Fibroblast of skin of right biceps (primary cell): ENCODE results near the gene NINJ2.
"Not testable (repeated sequence)": the region's sequence is repeated elsewhere in the genome, so short reads cannot be mapped to it uniquely, and the experiment has no call there.

Experiments used
- DNase-seq: peaks from one replicate; pipeline ENCODE4 v3.0.0-alpha.2; 2013

Gene NINJ2

GRCh38 chr12:669576-669945, 6.3 kb upstream of the NINJ2 start:
- DNase-seq = no peak

GRCh38 chr12:668090-668481, 4.8 kb upstream of the NINJ2 start:
- no peak for DNase-seq

DNA sequence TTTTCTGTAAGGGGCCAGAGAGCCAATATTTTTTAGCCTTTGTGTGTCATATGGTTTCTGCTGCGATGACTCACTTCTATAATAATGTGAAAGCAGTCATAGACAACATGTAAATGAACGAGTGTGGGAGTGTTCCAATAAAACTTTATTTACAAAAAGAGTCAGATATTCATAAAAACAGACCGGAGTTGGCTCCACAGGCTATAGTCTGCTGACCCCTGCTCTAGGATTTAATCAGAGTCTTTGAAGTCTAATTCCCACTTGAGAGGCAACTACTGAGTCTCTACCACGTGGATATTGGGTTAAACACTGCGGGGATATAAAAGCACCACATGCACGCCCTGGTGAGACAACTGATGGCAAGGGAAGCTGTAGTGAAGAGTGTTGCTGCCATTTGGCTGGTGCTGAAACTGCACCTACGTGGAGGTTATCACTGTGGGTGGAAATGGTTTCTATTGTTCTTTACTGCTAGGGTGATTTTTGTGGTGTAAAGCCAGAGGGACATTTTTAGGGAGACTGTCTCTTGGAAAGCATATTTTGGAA, 3.6 kb upstream of the NINJ2 start:
- DNase-seq = peak; percentile 31

GRCh38 chr12:666066-666465, 2.8 kb upstream of the NINJ2 start:
- no peak for DNase-seq

DNA sequence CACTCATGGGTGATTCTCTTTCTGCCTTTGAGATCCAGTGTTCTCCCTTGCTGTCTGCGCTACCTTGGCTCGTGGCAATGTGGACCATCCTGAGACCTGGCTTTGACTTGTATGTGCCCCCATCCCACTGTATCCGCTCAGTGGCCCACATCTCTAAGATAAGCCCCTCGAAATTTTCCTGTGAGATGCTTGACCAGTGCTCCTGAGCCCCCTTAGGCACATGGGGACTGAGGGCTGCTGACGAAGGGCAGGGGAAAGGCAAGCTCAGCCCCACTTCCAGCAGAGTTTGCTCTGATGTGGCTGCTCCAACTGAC, 1.5 kb upstream of the NINJ2 start:
- DNase-seq = no peak

DNA sequence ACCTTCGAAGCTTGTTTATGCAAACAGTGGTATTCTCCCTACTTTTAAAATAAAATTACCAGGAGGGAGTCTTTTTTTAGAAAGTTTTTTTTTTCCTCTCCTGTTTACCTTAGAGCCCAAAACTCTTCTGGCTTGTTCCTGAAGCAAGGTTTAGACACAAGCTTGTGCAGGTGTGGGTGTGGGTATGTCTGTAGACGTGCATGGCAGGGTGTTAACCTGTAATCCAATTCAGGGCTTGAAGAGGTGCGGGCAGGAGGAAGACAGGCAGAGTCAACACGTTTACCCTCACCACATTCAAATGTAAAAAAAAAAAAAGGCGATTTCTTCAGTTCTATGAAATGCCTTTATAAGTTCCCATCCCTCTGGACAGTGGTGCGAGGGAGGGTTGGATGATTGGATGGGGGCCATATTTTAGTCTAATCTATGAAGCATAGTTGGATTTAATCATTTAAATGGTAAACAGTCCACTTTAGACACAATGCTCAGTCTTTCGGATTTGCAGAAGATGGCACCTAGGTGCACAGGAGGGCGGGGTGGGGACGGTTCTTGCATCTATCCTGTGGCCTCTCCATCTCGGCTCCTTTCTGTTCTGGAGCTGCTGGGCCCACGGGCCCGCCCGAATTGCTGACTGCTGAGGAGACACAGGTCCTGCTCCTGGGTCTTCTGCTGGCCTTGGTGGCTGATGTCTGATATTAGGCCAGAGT, 982 bp upstream of the NINJ2 start:
- DNase-seq = no peak

- DNase-seq = no peak
Observed at GRCh38 chr12:662566-663292, 516 bp downstream of the NINJ2 start.

DNA sequence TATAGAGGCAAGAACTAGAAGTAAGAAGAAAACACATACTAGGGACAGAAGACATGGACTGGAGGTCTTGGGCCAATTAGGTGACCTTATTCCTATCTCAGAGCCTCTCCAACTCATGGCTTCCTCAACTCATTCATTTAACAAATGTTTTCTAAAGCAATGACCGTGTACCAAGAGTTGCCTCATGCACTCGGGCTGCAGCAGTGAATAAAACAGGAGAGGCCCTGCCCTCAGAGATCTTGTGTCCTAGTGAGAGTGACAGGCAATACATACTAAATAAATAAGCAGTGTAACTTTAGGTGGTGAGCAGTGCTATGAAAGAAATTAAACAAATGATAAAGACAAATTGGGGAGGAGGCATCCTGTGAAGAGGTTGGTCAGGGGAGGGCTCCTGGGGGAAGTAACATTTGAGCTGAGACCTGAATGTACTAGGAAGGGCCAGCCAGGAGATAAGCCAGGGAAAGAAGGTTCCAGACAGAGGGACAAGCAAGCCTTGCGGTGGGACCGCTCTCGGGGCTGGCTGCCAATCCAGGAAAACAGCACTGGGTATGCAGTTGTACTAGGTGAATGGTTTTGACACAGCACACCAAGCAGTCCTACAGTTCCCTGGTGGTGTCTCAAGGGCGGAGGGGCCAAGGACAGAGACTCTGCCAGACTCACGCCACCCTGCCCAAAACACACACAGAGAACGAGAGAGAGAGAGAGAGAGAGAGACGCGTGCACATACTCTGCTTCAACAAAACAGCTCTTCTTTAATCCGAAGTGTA, 1.3 kb downstream of the NINJ2 start:
- no peak for DNase-seq

- no peak for DNase-seq
Observed at GRCh38 chr12:659090-659683, 4.1 kb downstream of the NINJ2 start.

DNA sequence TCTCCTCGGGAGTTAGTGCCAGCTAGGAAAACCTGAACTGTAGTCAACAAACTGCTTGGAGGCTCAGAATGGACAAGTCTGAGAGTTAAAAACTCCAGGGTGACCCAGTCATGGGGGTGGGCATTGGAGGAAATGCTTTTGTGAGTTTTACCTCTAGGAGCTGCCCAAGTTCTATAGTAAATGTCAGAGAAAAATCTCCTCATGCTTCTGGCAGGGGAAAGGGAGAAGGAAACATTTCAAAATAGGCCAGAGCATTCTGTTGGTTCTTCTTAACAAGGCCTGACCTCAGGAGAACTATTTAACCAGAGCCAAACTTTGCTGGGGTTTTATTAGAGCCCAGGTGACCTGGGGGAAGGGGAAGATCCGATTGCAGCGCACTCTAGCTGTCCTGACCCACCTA, 12.3 kb downstream of the NINJ2 start:
- DNase-seq = no peak

DNA sequence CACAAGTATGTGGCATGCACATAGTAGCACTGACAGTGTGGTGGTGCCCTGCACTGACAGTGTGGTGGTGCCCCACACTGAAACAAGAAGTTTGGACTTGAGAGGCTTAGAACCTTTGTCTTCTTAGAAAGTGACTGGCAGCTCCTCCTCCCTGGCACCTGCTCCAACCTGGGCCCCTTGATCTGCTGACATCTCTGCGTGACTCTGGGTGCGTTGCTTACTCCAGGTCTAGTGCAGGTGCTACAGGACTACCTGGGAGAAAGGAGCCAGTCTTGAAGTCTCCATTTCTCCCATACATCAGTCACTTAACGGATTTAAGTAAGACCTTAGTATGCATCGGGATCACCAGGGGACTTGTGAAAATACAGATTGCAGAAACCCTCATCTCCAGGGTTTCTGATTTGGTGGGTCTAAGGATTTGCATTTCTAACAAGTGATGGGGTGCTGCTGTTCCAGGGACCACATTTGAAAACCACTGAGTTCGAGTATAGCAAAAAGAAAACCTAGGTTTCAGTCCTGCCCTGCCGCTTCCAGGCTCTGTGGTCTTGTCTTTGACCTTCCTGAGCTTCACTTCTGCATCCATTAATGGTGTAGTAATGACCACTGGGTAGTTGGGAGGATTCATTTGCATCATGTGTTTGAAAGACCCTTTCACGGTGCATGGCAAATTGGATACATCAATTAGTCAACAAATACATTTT, 15.7 kb downstream of the NINJ2 start:
- DNase-seq = no peak

- no peak for DNase-seq
Observed at GRCh38 chr12:646442-647384, 16.5 kb downstream of the NINJ2 start.

DNA sequence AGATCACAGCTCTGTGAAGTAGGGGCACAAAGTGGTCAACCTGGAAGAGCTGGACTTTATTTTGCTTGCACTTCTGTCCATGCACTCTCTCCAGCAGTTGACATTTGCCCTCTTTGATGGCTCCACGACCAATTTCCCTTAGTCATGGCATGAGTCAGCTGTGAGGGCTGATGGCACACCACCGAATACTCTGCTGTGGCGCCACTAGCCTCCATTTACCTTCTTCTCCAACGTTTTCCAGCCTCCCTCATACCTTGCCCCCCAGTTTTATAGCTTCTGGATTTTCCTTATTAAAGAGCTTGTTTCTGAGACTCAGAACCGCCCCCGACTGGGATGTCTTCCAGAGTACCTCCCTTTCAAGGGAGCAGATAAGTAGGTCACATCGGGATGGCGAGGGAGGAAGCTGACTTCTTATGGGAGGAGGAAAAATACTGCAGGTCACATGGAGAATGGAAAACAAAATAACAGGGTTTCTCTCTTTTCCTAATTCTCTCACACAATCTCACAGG, 17.6 kb downstream of the NINJ2 start:
- no peak for DNase-seq

DNA sequence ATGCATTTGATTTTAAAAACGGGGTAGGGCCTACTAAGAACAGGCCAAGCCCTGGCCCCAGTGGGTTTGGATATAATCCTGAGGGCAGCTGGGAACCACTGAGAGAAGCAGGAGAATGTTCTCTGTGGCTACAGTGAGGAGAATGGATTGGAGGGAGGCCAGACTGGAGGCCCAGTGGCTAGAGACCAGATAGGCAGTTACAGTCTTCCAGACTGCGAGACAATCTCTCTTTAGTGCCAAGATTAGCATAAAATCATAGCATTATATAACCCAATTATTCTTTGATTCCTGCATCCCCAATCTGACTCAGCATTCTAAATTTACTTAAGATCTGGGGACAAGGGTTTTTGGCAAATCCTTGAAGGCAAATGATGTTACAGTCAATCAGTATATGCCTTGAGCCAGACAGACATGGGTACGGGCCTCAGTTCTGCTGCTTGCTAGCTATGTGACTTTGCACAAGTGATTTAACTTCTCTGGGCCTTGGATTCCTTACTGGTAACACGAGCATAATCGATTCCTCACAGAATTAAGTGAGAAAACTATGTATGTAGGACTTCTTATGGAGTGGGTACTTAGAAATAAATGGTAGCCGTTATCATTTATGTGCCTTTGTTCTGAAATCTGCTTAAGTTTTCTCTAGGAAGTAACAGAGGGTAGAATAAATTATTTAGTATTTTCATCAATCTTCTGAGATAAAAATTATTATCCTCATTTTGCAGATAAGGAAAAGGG, 18.3 kb downstream of the NINJ2 start:
- peak; percentile 18 for DNase-seq

- no peak for DNase-seq
Observed at GRCh38 chr12:644303-644639, 19.0 kb downstream of the NINJ2 start.

DNA sequence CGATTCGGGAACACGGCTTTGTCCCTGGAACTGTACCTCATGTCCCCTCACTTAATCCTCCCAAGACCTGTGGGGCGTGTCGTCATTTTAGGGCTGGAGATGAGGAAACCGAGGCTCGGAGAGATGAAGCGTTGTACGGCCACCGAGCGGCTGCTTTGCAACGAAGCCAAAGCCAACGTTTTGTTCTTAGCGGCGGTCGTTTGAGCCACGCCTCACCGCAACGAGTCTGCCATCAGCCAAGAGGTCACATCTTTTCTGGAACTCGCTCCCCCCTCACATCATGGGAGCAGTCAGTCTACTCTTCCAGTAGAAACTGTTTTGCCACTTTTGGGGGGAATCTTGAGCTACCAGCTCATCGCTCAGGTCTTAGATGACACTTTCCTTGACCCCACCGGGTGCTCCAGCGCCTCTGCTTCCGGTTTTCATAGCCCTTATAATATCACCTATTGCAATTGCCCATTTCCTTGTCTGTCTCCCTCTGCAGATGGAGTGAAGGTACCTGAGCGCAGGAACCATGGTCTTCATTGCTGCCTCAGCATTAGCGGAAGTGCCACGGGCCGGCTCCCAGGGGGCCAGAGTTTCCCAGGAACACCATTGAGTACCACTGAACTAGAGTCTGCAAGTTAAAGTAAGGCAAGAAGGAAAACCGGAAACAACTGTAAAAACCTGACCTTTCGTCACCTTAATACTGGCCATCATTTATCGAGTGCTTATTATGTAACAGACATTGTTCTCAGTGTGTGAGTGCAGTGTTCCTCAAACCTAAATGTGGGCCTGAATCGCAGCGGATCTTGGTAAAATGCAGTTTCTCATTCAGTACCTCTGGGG, 19.6 kb downstream of the NINJ2 start:
- DNase-seq = no peak

GRCh38 chr12:642633-643474, 20.4 kb downstream of the NINJ2 start:
- peak; percentile 78 for DNase-seq

DNA sequence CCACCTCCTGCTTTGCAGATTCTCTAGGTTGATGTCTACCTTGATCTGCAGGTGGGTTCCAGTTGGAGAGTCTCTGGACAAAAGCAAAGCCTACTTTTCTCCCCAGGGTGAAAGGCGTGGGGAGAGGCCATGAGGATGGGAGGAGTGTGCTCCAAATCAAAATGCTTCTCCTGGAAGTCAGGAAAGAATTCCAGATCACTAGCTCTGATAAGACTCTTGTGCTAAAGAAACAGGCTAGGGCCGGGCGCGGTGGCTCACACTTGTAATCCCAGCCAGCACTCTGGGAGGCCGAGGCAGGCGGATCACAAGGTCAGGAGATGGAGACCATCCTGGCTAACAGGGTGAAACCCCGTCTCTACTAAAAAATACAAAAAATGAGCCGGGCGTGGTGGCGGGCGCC, 21.9 kb downstream of the NINJ2 start:
- DNase-seq = not testable (repeated sequence)

DNA sequence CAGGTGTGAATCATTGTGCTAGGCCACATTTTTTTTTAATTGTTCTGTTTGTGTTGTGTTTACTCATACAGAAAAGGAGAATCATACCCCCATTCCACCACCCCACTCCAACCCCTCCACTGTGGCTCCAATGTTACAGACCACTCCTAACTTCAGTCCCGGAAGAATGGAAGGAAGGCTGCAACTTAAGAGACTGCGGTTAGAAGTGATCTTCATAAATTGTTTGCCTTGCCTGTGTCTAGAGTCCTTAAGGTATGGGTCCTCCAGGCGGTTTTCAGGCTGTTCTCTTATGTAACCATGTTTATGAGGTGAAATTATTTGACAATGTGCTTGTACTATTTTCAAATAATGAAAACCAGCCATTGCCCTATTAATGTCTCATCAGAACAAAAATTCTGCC, 22.5 kb downstream of the NINJ2 start:
- DNase-seq = no peak
